Mammary epithelial cell (primary cell): Measurements from ENCODE around the gene SCN8A.

Experiments
- CTCF ChIP-seq, 2 donors: IDR thresholded peaks in 1 of 2; conservative IDR thresholded peaks in 1 of 2; 2 replicates each; pipeline ENCODE4 v1.5.1; 2011 to 2012; ENCODE audit warnings: inconsistent platforms in 2 of 2, low read length in 2 of 2, mild to moderate bottlenecking in 2 of 2, control low read depth in 1 of 2, low read depth in 1 of 2; ENCODE audit not compliant: insufficient read depth in 1 of 2; ENCODE audit errors: extremely low read depth in 1 of 2
- EZH2 ChIP-seq: IDR thresholded peaks from 2 replicates; pipeline ENCODE4 v1.6.1; 2012; ENCODE audit warnings: low read length, inconsistent platforms, borderline replicate concordance

DNA sequence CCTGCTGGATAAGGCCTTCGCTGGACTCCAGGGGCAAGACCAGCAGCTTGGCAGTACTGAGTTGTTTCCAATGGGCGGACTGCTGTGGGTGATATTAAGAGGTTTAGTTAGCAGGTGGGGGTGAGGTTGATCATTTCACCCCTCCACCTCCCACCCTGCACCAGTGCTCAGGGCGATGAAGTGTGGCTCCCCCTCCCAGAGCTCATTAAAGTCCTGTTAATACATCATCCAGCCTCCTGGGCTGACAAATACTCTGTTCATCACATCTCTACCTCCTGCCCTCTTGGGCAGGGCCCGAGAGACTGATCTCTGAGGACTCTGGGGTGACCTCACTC, 259.9 kb downstream of the SCN8A start:
- no peak for TF ChIP-seq CTCF (conservative IDR thresholded peaks at IDR 0.05 in 1 of 2, IDR thresholded peaks at IDR 0.05 in 1 of 2; ENCODE audit: extremely low read depth in 1 of 2, insufficient read depth in 1 of 2, low read depth in 1 of 2, low read length in 2 of 2)
- no peak for TF ChIP-seq EZH2
